Central memory CD8-positive, alpha-beta T cell (primary cell): ENCODE data around the gene RAVER1.

Experiments used
- ATAC-seq: fragments of 150-1000 bp; cut with Tn5 transposase; replicated peaks from 2 replicates; pipeline ENCODE4 v1.10.0; 2022; ENCODE audit warnings: mild to moderate bottlenecking, moderate FRiP score, moderate number of reproducible peaks; ENCODE audit not compliant: poor library complexity, severe bottlenecking; ENCODE audit errors: extremely low read depth
- DNase-seq, 2 donors: peaks; one replicate each; pipeline ENCODE4 v3.0.0; 2021; ENCODE audit warnings: low spot score in 2 of 2
- H3K27ac Mint-ChIP-seq: one replicate; pipeline ENCODE4 v1.8.0; 2022; ENCODE audit warnings: low read depth, mild to moderate bottlenecking, moderate library complexity, mixed read lengths
- H3K27me3 Mint-ChIP-seq: one replicate; pipeline ENCODE4 v1.8.0; 2022; ENCODE audit warnings: mixed read lengths
- H3K36me3 Mint-ChIP-seq: one replicate; pipeline ENCODE4 v1.8.0; 2022; ENCODE audit warnings: mild to moderate bottlenecking, moderate library complexity, mixed read lengths; ENCODE audit not compliant: insufficient read depth
- H3K4me1 Mint-ChIP-seq: one replicate; pipeline ENCODE4 v1.8.0; 2022; ENCODE audit warnings: mixed read lengths
- H3K4me3 Mint-ChIP-seq: one replicate; pipeline ENCODE4 v1.8.0; 2022; ENCODE audit warnings: mild to moderate bottlenecking, moderate library complexity, mixed read lengths
- H3K9me3 Mint-ChIP-seq: one replicate; pipeline ENCODE4 v1.8.0; 2022; ENCODE audit warnings: mixed read lengths

The RAVER1 gene

GRCh38 chr19:10277795-10278589 is 55.3 kb downstream of the RAVER1 start:
- Mint-ChIP-seq H3K4me1 (peaks cover 26% of the 10 kb centered on the region), H3K9me3 (no peaks in the 10 kb centered on the region), H3K4me3 (no peak overlapping the region), H3K27ac (no peak overlapping the region), H3K36me3 (peaks cover 35% of the 10 kb centered on the region), H3K27me3 (no peaks in the 10 kb centered on the region)
- DNase-seq (no peak), ATAC-seq (no peak)

- no peak overlapping the region for H3K27ac Mint-ChIP-seq
- ATAC-seq (no peak), DNase-seq (no peak)
- H3K4me1 Mint-ChIP-seq, result peaks cover 45% of the 10 kb centered on the region
- H3K4me3 Mint-ChIP-seq, result no peak overlapping the region
- no peaks in the 10 kb centered on the region for H3K9me3 Mint-ChIP-seq
- no peaks in the 10 kb centered on the region for H3K27me3 Mint-ChIP-seq
- H3K36me3 Mint-ChIP-seq, result peaks cover 34% of the 10 kb centered on the region
Measured at GRCh38 chr19:10274589-10274988, 58.7 kb downstream of the RAVER1 start.

GRCh38 chr19:10271543-10272086 is 61.7 kb downstream of the RAVER1 start:
- no peaks in the 10 kb centered on the region for H3K27me3 Mint-ChIP-seq
- ATAC-seq (peak; percentile 15), DNase-seq (no peak)
- H3K36me3 Mint-ChIP-seq, result peaks cover 20% of the 10 kb centered on the region
- H3K4me3 Mint-ChIP-seq, result peak overlapping the region; percentile 83
- H3K4me1 Mint-ChIP-seq, result peaks cover 43% of the 10 kb centered on the region
- H3K9me3 Mint-ChIP-seq, result no peaks in the 10 kb centered on the region
- H3K27ac Mint-ChIP-seq, result peak overlapping the region; percentile 94

- Mint-ChIP-seq H3K27ac (peak within 1 kb of the TSS; percentile 94), H3K27me3 (no peaks in the 10 kb centered on the region), H3K4me1 (peaks cover 43% of the 10 kb centered on the region), H3K36me3 (peaks cover 17% of the 10 kb centered on the region), H3K4me3 (peak within 1 kb of the TSS; percentile 83), H3K9me3 (no peaks in the 10 kb centered on the region)
- peak; percentile 53 to 66 for DNase-seq
- peak; percentile 60 for ATAC-seq
Measured at GRCh38 chr19:10270616-10271394, 62.5 kb downstream of the RAVER1 start, which contains the start of gene ICAM1. ICAM1 (plus strand) TSS chr19:10271120; CDS start chr19:10271160, 40 bp downstream.

GRCh38 chr19:10270180-10270615 is 63.1 kb downstream of the RAVER1 start:
- peak; percentile 69 for ATAC-seq
- peaks cover 43% of the 10 kb centered on the region for H3K4me1 Mint-ChIP-seq
- DNase-seq, result peak; percentile 70 to 74
- peak overlapping the region; percentile 83 for H3K4me3 Mint-ChIP-seq
- H3K27ac Mint-ChIP-seq, result peak overlapping the region; percentile 94
- peaks cover 17% of the 10 kb centered on the region for H3K36me3 Mint-ChIP-seq
- no peaks in the 10 kb centered on the region for H3K27me3 Mint-ChIP-seq
- no peaks in the 10 kb centered on the region for H3K9me3 Mint-ChIP-seq

- Mint-ChIP-seq H3K27ac (peak overlapping the region; percentile 94), H3K9me3 (no peaks in the 10 kb centered on the region), H3K36me3 (peaks cover 15% of the 10 kb centered on the region), H3K27me3 (no peaks in the 10 kb centered on the region), H3K4me3 (peak overlapping the region; percentile 83), H3K4me1 (peaks cover 40% of the 10 kb centered on the region)
- DNase-seq (peak; percentile 84 to 95), ATAC-seq (peak; percentile 66)
Measured at GRCh38 chr19:10269333-10270179, 63.8 kb downstream of the RAVER1 start.

GRCh38 chr19:10268071-10268470 is 65.3 kb downstream of the RAVER1 start:
- Mint-ChIP-seq H3K27me3 (no peaks in the 10 kb centered on the region), H3K27ac (no peak overlapping the region), H3K36me3 (peaks cover 13% of the 10 kb centered on the region), H3K4me1 (peaks cover 32% of the 10 kb centered on the region), H3K4me3 (no peak overlapping the region), H3K9me3 (no peaks in the 10 kb centered on the region)
- ATAC-seq (no peak), DNase-seq (no peak)

- Mint-ChIP-seq H3K27ac (no peak overlapping the region), H3K4me1 (peaks cover 24% of the 10 kb centered on the region), H3K36me3 (peaks cover 13% of the 10 kb centered on the region), H3K27me3 (no peaks in the 10 kb centered on the region), H3K9me3 (no peaks in the 10 kb centered on the region), H3K4me3 (no peak overlapping the region)
- DNase-seq (no peak), ATAC-seq (no peak)
Measured at GRCh38 chr19:10266706-10267105, 66.6 kb downstream of the RAVER1 start.
